Neutrophil (primary cell): ENCODE results near the gene NMNAT2.

Source experiments
- H3K27ac ChIP-seq: fragments of 200-600 bp; sonication (generic); 2 replicates; pipeline ENCODE4 v1.5.1; 2016; ENCODE audit warnings: mild to moderate bottlenecking, moderate library complexity
- H3K27me3 ChIP-seq: fragments of 200-600 bp; sonication (generic); 2 replicates; pipeline ENCODE4 v1.6.0; 2016; ENCODE audit warnings: mild to moderate bottlenecking
- H3K36me3 ChIP-seq: fragments of 200-600 bp; sonication (generic); 2 replicates; pipeline ENCODE4 v1.5.1; 2017
- H3K4me1 ChIP-seq, 2 experiments: fragments of 200-600 bp in 1 of 2; sonication (generic) in 1 of 2; 1 replicate in 1 of 2; 2 replicates in 1 of 2; pipeline versions ENCODE4 v1.5.1 to v1.6.1; 2013 to 2016; ENCODE audit warnings: low read depth in 1 of 2, low read length in 1 of 2, mild to moderate bottlenecking in 1 of 2, moderate library complexity in 1 of 2; ENCODE audit not compliant: control insufficient read depth in 1 of 2, insufficient read depth in 1 of 2
- H3K4me3 ChIP-seq, 2 experiments: fragments of 200-600 bp in 1 of 2; sonication (generic) in 1 of 2; 1 replicate in 1 of 2; 2 replicates in 1 of 2; pipeline ENCODE4 v1.5.1; 2013 to 2016; ENCODE audit warnings: low read depth in 1 of 2, low read length in 1 of 2, mild to moderate bottlenecking in 1 of 2, moderate library complexity in 1 of 2
- H3K9me3 ChIP-seq: fragments of 200-600 bp; sonication (generic); 2 replicates; pipeline ENCODE4 v1.5.1; 2016
- CTCF ChIP-seq: fragments of 200-600 bp; sonication (generic); IDR thresholded peaks from 2 replicates; pipeline ENCODE4 v1.5.1; 2016; ENCODE audit warnings: antibody characterized with exemption

NMNAT2 gene

GRCh38 chr1:183449223-183449770 is 31.1 kb upstream of the NMNAT2 start:
- TF ChIP-seq CTCF = no peak
- Histone ChIP-seq H3K27me3 (peaks cover 3% of the 10 kb centered on the region), H3K27ac (no peak overlapping the region)

GRCh38 chr1:183444243-183444642 is 26.1 kb upstream of the NMNAT2 start:
- TF ChIP-seq CTCF = no peak
- H3K36me3 ChIP-seq = no peaks in the 10 kb centered on the region
- no peak overlapping the region for H3K4me3 ChIP-seq
- no peak overlapping the region for H3K27ac ChIP-seq
- no peaks in the 10 kb centered on the region for H3K4me1 ChIP-seq
- H3K9me3 ChIP-seq = no peaks in the 10 kb centered on the region
- peaks cover 25% of the 10 kb centered on the region for H3K27me3 ChIP-seq

More at GRCh38 chr1:183449223-183449770, 31.1 kb upstream of the NMNAT2 start:
- Histone ChIP-seq H3K4me1 (no peaks in the 10 kb centered on the region), H3K4me3 (no peak overlapping the region), H3K36me3 (no peaks in the 10 kb centered on the region), H3K9me3 (no peaks in the 10 kb centered on the region)

- no peak for TF ChIP-seq CTCF
- Histone ChIP-seq H3K4me3 (no peak overlapping the region), H3K36me3 (no peaks in the 10 kb centered on the region), H3K27me3 (peaks cover 32% of the 10 kb centered on the region), H3K27ac (no peak overlapping the region), H3K4me1 (no peaks in the 10 kb centered on the region), H3K9me3 (no peaks in the 10 kb centered on the region)
These were observed 25.3 kb upstream of the NMNAT2 start for GRCh38 chr1:183443466-183443865.

GRCh38 chr1:183443011-183443410 is 24.8 kb upstream of the NMNAT2 start:
- Histone ChIP-seq H3K4me1 (no peaks in the 10 kb centered on the region), H3K4me3 (no peak overlapping the region), H3K27me3 (peaks cover 33% of the 10 kb centered on the region), H3K36me3 (no peaks in the 10 kb centered on the region), H3K27ac (no peak overlapping the region), H3K9me3 (no peaks in the 10 kb centered on the region)
- no peak for TF ChIP-seq CTCF

DNA sequence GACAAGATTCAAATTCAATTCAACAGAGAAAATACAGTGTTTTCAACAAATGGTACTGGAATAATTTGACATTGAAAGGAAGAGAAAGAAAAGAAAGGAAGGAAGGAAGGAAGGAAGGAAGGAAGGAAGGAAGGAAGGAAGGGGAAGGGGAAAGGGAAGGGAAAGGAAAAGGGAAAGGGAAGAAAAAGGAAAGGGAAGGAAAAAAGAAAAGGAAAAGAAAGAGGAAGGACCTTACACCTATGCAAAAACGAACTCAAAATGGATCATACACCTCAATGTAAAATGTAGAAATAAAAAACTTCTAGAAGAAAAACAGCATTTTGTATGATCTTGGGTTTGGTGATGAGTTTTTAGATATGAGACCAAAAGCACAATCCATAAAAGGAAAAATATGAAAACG is 19.9 kb upstream of the NMNAT2 start:
- Histone ChIP-seq H3K4me1 (no peaks in the 10 kb centered on the region), H3K27ac (no peak overlapping the region), H3K9me3 (no peaks in the 10 kb centered on the region), H3K4me3 (no peak overlapping the region), H3K36me3 (no peaks in the 10 kb centered on the region), H3K27me3 (peaks cover 57% of the 10 kb centered on the region)
- TF ChIP-seq CTCF = no peak

GRCh38 chr1:183435497-183435896 is 17.3 kb upstream of the NMNAT2 start:
- Histone ChIP-seq H3K27me3 (peaks cover 55% of the 10 kb centered on the region), H3K9me3 (no peaks in the 10 kb centered on the region), H3K36me3 (no peaks in the 10 kb centered on the region), H3K4me1 (no peaks in the 10 kb centered on the region), H3K4me3 (no peak overlapping the region), H3K27ac (no peak overlapping the region)
- TF ChIP-seq CTCF = no peak
